GM21367 (cell line): ENCODE data around the gene SH3D21.

Experiments used
- ATAC-seq: cut with Tn5 transposase; IDR thresholded peaks from one replicate; pipeline ENCODE4 v1.9.1; 2021; ENCODE audit not compliant: unreplicated experiment

The SH3D21 gene

DNA sequence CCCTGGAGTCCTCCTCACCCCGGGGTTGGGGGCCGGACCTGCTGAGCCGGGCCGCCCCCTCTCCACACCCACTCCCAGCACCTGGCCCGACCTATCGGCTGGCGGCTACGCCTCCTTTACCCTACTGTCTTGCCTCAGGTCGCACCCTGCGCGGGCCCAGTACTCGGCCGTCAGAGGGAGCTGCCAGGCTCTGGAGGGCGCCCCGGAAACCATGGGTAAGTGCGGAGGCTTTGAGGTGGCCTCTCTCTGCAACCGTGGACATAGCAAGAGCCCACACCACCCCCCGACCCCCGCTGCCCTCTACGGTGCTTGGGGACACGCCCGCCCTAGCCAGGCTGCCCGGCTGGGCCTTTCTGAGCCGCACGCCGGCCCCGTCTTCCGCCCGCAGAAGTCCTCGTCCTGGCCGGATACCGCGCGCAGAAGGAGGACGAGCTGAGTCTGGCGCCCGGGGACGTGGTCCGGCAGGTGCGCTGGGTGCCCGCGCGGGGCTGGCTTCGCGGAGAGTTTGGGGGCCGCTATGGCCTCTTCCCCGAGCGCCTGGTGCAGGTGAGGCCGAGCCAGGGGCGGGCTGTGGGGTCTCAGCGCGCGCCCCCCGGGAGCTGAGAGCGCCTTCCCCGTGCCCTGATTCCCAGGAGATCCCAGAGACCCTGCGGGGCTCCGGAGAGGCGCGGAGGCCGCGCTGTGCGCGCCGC is at the start of gene SH3D21:
SH3D21 (plus strand) TSS at position 159 of the 692 bp plus-strand sequence; CDS start at position 212, 53 bp downstream.
- ATAC-seq, result peak; percentile 25

DNA sequence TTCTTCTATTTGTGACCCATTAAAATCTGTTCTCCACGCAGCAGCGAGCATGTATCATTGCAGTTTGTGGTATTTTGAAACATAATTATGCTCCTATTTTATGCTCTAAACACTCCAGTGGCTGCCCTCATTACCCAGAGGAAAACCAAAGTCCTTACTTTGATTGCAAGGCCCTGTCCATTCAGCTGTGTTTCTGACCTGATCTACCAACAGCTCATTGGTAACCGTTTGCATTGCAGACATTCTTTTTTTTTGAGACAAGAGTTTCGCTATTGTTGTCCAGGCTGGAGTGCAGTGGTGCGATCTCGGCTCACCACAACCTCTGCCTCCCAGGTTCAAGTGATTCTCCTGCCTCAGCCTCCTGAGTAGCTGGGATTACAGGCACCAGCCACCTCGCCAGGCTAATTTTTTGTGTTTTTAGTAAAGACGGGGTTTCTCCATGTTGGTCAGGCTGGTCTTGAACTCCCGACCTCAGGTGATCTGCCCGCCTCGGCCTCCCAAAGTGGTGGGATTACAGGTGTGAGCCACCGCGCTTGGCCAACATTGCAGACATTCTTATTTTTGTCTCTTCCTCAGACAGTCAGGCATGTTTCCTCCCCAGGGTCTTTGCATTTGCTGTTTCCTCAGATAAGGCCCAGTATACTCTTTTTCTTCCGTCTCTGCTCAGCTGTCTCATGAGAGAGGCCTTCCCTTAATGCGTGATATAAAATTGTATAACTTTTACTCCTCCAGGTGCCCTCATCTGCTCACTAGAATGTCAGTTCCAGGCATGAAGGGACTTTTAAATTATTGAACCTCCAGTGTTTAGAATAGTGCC is 49.4 kb upstream of the SH3D21 start:
- no peak for ATAC-seq

DNA sequence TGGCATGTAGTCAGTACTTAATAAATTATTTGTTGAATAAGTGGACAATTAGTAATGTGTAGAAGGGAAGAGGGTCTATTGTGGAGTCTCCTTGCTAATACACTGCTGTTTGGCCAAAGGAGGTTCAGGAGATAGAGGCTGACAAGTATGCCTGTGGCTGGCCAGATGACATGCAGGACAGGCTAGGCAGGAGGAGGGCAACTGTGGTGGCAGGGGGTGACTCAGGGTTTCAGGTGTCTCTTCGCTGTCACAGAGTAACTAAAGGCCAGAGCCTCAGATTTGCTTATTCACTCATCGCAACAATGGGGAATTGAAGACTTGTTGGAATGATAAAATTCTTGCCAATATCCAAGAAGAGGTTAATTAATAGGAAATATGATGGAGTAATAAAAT is 48.8 kb upstream of the SH3D21 start:
- no peak for ATAC-seq

DNA sequence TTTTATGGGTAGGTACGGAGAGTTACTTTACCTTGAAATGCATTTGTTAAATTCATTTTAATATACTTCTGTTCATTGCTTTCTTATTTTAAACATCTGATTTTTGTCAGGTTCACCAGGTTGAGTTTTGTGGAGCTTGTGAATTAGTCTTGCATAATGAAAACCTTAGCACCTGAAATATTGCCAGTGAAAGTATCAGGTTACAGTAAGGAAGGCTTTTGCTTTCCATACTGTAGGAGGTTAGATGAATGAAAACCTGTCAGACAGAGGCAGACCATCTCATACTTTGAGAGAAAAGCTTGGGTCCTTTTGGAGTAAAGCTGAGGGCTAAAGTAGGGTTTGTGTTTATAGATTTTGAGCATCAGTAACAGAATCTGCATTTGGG is 47.2 kb upstream of the SH3D21 start:
- ATAC-seq, result no peak

DNA sequence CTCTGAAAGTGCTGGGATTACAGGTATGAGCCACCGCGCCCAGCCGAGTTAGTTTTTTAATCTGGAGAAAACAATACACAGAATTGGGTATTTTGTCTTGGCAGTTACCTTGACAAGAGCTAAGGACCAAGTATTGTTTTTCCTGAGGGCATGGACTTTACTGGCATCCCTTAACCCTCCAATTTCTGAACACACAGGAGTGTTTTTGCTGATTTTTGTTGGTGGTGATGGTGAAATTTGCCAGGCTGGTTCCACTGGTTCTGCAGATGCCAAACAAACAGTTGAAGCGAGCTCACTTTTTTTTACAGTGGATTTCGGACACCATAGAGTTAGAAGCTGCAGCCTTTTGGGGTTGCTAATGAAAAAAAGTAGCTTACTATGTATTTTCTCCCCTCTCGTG is 37.2 kb upstream of the SH3D21 start:
- no peak for ATAC-seq

DNA sequence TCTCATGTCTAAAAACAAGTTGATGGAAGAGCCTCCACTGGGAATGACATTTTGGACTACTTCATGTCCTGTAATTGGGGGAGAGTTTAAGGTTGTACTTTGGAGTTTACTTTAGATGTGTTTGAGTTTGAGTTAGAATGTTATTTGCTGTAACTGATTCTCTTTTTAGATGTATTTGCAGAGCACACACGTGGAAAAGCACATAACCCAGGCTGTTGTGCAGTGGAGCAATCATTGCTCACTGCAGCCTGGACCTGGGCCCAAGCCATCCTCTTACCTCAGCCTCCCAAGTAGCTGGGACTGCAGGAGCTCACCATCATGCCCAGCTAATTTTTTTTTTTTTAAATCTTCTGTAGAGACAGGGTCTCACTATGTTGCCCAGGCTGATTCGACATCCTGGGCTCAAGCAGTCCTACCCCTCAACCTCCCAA is 36.7 kb upstream of the SH3D21 start:
- ATAC-seq, result no peak

DNA sequence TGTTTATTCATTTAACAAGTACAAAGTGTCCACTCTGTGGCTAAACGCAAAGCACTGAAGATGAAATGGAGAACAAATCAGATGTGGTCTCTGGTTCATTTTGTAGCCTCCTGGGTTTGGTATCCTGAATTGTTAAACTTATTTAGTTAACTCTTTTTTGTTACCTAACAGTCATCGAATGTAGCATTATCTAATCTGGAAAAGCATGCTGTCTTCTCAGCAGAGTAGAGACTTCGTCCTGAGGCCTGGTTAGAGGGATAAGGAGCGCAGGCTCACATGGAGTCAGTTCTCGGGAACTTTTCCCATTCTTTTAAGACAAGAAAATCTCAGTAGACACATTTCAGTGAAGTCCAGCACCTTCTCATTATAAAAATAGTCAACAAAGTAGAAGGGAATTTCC is 33.1 kb upstream of the SH3D21 start:
- ATAC-seq, result no peak

DNA sequence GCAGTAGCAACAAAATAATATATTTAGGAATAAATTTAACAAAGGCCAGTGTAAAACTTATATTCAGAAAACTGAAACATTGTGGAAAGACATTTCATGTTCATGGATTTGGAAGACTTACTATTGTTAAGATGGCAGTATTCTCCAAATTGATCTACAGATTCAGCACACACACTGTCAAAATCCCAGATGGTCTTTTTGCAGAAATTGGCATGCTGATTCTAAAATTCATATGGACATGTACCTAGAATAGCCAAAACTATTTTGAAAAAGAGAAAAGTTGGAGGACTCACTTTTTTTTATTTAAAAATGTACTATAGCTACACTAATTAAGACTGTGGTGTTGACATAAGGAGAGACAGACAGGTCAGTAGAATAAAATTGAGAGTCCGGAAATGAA is 32.0 kb upstream of the SH3D21 start:
- no peak for ATAC-seq

DNA sequence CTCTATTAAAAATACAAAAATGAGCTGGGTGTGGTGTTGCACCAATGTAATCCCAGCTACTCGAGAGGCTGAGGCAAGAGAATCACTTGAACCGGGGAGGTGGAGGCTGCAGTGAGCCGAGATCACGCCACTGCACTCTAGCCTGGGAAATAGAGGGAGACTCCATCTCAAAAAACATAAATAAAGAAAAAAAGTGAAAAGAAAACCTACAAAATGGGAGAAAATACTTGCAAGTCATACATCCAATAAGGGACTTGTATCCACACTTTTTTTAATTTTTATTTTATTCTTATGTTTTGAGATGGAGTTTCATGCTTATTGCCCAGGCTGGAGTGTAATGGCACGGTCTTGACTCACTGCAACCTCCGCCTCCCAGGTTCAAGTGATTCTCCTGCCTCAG is 29.5 kb upstream of the SH3D21 start:
- ATAC-seq, result no peak

DNA sequence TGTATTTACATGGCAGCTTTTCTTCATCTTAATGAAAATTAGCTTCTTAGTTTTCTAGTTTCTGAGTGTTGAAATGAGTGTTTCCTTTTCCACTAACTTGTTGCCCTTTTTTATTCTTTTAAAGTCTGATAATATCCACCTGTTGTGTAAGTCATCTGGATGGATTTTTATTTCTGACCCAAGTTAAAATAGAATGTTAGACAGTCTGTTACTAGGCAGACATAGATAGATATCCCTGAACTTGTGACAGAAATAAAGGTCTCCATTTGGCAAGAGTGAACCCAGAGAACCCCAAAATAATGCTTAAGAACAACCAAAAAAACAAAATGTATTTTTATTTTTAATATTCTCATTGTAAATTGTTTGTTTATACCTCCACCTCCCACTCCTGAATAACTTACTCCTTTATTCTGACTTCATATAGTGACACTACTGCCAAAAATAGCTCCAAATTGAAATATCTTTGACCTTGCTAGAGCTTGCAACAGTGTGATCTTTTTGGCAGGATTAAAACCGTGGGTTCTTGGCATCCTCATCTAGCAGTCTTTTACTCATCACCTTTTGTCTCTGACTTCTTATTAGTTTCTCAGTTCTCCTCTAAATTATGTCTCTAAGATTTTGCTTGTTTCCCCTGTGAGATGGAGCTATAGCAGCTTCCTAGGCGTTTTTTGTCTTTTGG is 26.9 kb upstream of the SH3D21 start:
- no peak for ATAC-seq

DNA sequence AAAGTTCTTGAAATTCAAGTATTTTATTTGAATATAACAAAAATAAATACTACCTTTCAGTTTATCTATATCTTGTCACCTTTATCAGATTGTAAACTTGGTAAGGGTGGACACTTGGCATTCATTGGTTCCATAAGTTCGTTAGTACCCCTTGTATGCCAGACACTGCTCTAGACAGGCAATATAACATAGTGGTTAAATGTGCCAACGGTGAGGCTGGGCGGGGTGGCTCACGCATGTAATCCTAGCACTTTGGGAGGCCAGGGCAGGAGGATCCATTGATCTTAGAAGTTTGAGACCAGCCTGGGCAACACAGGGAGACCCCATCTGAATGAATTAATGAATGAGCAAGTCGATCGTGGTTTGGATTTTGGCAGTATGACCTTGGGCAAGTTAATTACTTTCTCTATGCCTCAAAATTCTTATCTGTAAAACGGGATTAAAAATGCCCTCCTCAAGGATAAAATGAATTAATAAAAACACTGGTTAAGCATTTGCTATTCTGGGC is 26.3 kb upstream of the SH3D21 start:
- no peak for ATAC-seq

DNA sequence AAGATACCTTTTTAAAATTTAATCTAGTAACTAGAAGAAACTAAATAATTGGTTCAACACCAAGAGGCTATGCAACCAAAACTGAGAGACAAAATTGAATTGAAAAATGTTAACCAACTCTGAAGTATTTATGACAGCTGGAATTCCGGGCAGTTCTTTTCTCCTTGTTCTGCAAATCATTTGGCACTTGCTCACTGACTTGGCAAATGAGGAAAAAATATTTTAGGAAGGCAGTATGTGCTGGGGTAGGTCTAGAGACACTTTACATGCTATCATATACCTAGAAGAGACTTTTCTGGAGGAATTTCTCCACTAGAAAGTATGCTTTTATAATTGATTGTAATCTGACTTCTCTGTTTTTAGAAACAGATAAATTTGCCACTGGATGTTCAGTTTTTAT is 22.1 kb upstream of the SH3D21 start:
- no peak for ATAC-seq

DNA sequence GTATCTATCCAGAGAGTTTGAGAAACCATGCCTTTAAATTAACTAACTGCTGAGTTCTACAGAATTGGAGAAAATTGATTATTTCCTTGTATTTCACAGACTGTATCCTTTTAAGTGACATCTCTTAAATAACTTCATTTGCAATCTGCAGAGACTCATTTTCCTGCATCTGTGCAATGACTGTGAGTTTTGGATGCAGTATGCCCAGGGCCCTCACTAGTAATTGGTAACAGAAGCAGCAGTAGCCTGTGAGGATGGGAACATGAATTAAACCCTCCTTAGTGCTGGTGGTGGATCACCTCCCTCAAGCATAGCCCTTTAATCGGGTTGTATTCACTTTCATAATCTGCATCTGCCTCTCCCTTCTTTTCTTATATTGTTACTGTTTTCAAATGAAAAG is 21.7 kb upstream of the SH3D21 start:
- ATAC-seq, result no peak

DNA sequence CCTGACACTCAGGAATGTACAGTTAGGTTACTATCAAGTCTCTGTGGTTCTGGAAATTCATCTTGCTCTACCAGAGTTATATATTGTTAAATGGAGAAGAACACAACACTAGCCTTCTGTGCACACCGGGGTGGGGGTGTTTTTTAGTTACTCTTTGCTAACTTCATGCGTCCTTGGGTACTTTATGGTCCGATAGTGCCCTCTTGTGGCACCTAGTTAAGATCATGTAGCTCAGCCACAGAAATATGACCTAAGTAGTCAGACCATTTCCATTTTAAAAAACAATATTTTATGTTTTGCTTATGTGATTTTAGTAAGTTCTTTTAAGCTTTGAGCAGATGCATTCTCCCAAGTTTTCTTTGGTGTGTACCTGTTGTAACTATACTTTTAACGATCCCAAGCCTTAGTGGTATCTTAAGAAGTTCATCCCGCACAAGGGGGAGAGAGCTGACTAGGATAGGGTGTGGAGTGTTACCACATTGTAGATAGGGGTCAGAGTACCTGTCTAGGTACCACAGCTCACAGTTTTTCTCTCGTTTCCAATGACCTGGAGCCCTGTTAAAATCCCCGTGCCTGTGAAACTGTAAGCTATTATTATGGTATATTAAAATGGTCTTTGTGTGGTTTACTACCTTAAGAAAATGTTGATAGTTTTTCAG is 20.6 kb upstream of the SH3D21 start:
- ATAC-seq, result no peak

DNA sequence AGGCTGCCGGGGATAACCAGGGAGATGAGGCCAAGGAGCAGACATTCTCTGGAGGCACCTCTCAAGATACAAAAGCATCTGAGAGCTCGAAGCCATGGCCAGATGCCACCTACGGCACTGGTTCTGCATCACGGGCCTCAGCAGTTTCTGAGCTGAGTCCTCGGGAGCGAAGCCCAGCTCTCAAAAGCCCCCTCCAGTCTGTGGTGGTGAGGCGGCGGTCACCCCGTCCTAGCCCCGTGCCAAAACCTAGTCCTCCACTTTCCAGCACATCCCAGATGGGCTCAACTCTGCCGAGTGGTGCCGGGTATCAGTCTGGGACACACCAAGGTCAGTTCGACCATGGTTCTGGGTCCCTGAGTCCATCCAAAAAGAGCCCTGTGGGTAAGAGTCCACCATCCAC is 19.4 kb upstream of the SH3D21 start:
- ATAC-seq, result no peak

DNA sequence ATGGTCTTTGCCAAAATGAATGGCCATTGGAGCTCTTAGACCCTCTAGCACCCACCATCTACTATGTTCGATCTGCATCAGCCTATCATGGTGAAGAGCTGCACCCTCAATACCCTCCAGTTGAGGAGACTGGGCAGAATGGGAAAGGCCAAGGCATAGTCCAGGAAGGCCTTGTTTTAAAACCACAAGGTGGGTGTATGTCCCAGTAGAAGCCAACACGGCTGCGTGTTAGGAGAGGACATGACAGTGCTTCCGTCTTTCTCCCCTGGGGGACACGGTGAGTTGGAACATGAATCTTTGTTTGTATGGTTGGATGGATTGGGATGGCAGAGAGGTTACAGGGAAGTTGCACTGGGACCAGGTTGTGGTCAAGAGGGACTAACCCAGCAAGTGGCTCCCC is 18.6 kb upstream of the SH3D21 start:
- no peak for ATAC-seq

DNA sequence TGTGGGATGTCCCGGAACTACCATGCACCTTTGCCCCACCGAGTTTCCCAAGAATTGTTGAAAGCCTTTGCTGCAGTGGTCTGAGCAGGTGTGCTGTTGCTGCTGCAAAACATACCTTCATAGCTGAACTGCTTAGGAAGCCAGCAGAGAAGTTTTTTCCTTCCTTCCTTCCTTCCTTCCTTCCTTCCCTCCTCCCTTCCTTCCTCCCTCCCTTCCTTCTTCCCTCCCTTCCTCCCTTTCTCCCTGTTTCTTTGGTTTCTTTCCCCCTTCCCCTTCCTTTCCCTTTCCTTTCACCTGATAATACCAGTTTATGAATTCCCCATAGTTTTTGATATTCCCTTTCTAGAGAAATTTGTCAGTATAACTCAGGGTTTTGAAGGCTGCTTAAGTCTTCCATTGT is 10.8 kb upstream of the SH3D21 start:
- ATAC-seq, result no peak

DNA sequence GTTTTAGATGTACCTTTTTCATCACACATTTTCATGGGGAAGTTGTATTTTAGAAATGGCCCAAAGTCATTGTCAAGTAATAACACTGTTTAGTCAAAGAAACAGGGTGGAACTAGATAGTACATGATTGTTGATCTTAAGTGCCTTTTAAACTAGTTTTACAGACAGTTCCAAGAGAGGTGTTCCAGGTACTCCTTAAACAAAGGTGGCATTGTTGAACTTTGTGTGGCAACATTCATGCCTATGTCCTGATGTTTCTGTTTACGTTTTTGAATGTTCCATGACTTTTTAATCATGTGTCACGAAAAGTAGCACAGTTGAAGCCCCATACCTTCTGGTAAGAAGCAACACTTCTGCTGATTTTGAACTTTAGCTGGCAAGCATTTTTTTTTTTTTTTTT is 9.1 kb upstream of the SH3D21 start:
- no peak for ATAC-seq

DNA sequence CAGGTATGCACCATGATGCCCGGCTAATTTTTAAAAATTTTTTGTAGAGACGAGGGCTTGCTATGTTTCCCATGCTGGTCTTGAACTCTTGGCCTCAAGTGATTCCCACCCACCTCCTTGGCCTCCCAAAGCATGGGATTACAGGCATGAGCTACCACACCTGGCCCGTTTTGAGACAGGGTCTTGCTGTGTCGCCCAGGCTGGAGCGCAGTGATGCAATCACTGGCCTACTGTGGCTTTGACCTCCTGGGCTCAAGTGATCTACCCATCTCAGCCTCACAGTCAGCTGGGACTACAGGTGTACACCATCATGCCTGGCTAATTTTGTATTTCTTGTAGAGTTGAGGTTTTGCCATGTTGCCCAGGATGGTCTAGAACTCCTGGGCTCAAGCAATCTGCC is 7.5 kb upstream of the SH3D21 start:
- no peak for ATAC-seq

DNA sequence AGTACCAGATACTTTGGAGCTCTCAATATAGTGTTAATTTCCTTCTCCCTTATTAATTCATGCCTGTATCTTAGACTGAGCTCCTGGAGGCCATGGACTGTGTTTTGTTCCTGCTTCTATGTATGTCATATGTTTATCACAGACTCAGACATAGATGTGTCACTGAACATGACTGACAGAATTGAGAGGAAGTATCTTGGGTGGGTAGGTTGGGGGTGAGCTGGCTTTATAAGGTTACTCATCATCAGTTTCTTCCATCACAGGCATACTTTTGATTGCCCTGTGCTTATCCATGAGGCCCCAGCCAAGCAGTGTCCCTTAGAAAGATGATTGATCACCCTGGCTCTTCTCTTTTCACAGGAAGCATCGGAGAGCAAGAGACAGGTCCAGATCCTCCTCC is 5.6 kb upstream of the SH3D21 start:
- ATAC-seq, result no peak

DNA sequence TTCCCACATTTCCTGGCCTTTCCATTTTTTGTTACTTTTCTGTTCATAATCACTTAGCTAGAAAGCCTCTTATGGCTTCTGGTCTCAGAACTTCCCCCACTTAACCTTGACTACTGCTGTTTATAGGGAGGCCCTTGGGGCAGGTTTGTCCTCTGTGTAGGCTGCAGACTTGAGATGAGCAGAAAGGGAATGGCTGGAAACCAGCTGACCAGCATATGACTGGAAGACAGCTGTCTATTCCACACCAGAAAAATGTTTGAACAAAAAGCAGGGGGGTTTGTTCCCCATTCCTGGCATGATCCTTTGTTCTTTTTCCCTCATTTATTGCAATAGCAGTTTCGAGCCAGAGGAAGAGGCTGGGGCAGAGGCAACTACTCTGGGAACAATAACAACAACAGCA is 4.9 kb upstream of the SH3D21 start:
- ATAC-seq, result no peak
